GM19372 (cell line): Measurements from ENCODE around the gene PGBD5.
"Not testable (repeated sequence)": the region's sequence is repeated elsewhere in the genome, so short reads cannot be mapped to it uniquely, and the experiment has no call there.

Experiments used
- ATAC-seq: cut with Tn5 transposase; IDR thresholded peaks from one replicate; pipeline ENCODE4 v1.9.1; 2021; ENCODE audit warnings: mild to moderate bottlenecking, low read depth, moderate library complexity; ENCODE audit not compliant: unreplicated experiment

PGBD5 gene

GRCh38 chr1:230426246-230427093 is at the start of gene PGBD5:
Gene PGBD5 (minus strand): TSS chr1:230426332. CDS start chr1:230425928, 404 bp downstream.
- ATAC-seq = peak; percentile 80

GRCh38 chr1:230474924-230475323 is 48.8 kb upstream of the PGBD5 start:
- not testable (repeated sequence) for ATAC-seq

GRCh38 chr1:230470750-230471149 is 44.6 kb upstream of the PGBD5 start:
- not testable (repeated sequence) for ATAC-seq

GRCh38 chr1:230469271-230469670 is 43.1 kb upstream of the PGBD5 start:
- ATAC-seq = no peak

- ATAC-seq = no peak
Observed at GRCh38 chr1:230465691-230466090, 39.6 kb upstream of the PGBD5 start.

- ATAC-seq = no peak
Observed at GRCh38 chr1:230464671-230465070, 38.5 kb upstream of the PGBD5 start.

- ATAC-seq = no peak
Observed at GRCh38 chr1:230463760-230464159, 37.6 kb upstream of the PGBD5 start.

GRCh38 chr1:230463326-230463725 is 37.2 kb upstream of the PGBD5 start:
- no peak for ATAC-seq

- ATAC-seq = no peak
Observed at GRCh38 chr1:230459465-230459864, 33.3 kb upstream of the PGBD5 start.

GRCh38 chr1:230458509-230458908 is 32.4 kb upstream of the PGBD5 start:
- no peak for ATAC-seq

- no peak for ATAC-seq
Observed at GRCh38 chr1:230456478-230456877, 30.3 kb upstream of the PGBD5 start.

GRCh38 chr1:230455291-230455690 is 29.2 kb upstream of the PGBD5 start:
- ATAC-seq = no peak

GRCh38 chr1:230453377-230453776 is 27.2 kb upstream of the PGBD5 start:
- no peak for ATAC-seq

GRCh38 chr1:230441183-230442029 is 15.3 kb upstream of the PGBD5 start:
- ATAC-seq = no peak

- ATAC-seq = no peak
Observed at GRCh38 chr1:230435108-230435507, 9.0 kb upstream of the PGBD5 start.

- ATAC-seq = no peak
Observed at GRCh38 chr1:230431527-230431926, 5.4 kb upstream of the PGBD5 start.

GRCh38 chr1:230430499-230430898 is 4.4 kb upstream of the PGBD5 start:
- ATAC-seq = no peak

GRCh38 chr1:230429067-230429735 is 3.1 kb upstream of the PGBD5 start:
- no peak for ATAC-seq

GRCh38 chr1:230427981-230428380 is 1.8 kb upstream of the PGBD5 start:
- no peak for ATAC-seq

GRCh38 chr1:230427094-230427876 is 1.2 kb upstream of the PGBD5 start:
- no peak for ATAC-seq
